Prostate gland (tissue), 2 donors: ENCODE results near the gene ITFG1. TPM values are rescaled to one million over a fixed set of nuclear protein-coding genes. Genes with fewer than 3 reads are reported as not detected.
"Not testable (repeated sequence)": the region's sequence is repeated elsewhere in the genome, so short reads cannot be mapped to it uniquely, and the experiment has no call there.

ENCODE experiments used
- DNase-seq: peaks from one replicate; pipeline ENCODE4 v3.0.0-alpha.2; 2019; ENCODE audit warnings: low spot score
- H3K27ac ChIP-seq, 2 donors: fragments of 200-600 bp; sonication (generic); 2 replicates each; pipeline ENCODE4 v1.5.1; 2017 to 2019
- H3K27me3 ChIP-seq: fragments of 200-600 bp; sonication (generic); replicated peaks from 2 replicates; pipeline ENCODE4 v1.5.1; 2019; ENCODE audit not compliant: insufficient read depth
- H3K36me3 ChIP-seq, 2 donors: fragments of 200-600 bp; sonication (generic); 1 replicate in 1 of 2; 2 replicates in 1 of 2; pipeline versions ENCODE4 v1.5.1 to v1.8.1; 2017 to 2019
- H3K4me1 ChIP-seq: fragments of 200-600 bp; sonication (generic); replicated peaks from 2 replicates; pipeline ENCODE4 v1.5.1; 2019
- H3K4me3 ChIP-seq, 2 donors: fragments of 200-600 bp; sonication (generic); 2 replicates each; pipeline ENCODE4 v1.5.1; 2017 to 2019
- H3K9me3 ChIP-seq: fragments of 200-600 bp; sonication (generic); 2 replicates; pipeline ENCODE4 v1.5.1; 2017
- POLR2A ChIP-seq: fragments of 450-650 bp; IDR thresholded peaks from one replicate; pipeline ENCODE4 v1.6.1; 2016; ENCODE audit warnings: antibody characterized with exemption, mild to moderate bottlenecking
- POLR2AphosphoS5 ChIP-seq: sonication (generic); formaldehyde crosslinking; IDR thresholded peaks from one replicate; pipeline ENCODE4 v1.6.1; 2017; ENCODE audit warnings: antibody characterized with exemption
- WGBS: methylation state at CpG from one replicate; pipeline ENCODE4 v1.1.5; 2018; 5-methylcytosine and 5-hydroxymethylcytosine counted together
- intact Hi-C: fragments of 100-400 bp; cut with DNase I; formaldehyde crosslinking; loops from one replicate; pipeline ENCODE4 v1.14.2; 2022
- total RNA-seq, 2 donors: library from RNA; depleted of rRNA; stranded (reverse); fragments of >200 nt; gene quantifications; one replicate each; pipeline ENCODE4 v1.1.0, GENCODE V29; 2016
- TF ChIP-seq, protein P1 (sequence below), 4 experiments: fragments of 200-600 bp in 2 of 4; fragments of 450-650 bp in 2 of 4; sonication (generic) in 2 of 4; IDR thresholded peaks; 1 replicate in 3 of 4; 2 replicates in 1 of 4; pipeline ENCODE4 v1.5.1; 2016 to 2019; ENCODE audit warnings: antibody characterized with exemption in 4 of 4, mild to moderate bottlenecking in 2 of 4, moderate library complexity in 2 of 4

ITFG1 gene
- total RNA-seq, 2 donors from 2014 or later = 49.1 to 104 TPM

DNA sequence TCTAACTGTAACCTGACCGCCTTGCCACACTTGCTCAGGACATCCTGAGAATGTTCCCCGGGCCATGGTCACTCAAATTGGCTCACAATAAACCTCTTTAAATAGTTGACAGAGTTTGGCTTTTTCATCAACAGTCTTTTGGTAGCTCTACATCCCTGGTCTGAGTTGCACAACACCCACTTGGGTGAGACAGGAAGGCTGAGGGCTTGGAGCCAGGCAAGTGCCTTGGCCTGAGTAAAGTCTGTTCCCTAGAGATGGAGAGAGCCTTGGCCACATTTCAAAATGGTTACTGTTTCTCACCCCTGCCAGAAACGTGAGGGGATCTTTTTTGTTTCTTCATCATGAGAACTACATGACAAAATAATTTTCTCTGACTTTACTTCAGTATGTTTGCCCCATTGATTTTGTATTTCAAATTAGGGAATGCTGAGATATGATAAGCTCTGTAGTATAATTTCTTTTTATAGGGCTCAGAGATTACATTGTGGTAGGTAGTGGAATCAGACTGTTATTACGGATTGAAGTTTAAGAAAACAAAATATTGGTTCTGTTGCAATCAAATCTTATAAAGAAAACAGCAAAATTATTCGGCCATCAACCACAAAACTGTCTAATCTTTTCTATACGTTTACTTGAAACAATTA lies 263.2 kb downstream of the ITFG1 start:
- no peak for TF ChIP-seq POLR2A
- no peak for TF ChIP-seq POLR2AphosphoS5
- TF ChIP-seq, protein P1, sequence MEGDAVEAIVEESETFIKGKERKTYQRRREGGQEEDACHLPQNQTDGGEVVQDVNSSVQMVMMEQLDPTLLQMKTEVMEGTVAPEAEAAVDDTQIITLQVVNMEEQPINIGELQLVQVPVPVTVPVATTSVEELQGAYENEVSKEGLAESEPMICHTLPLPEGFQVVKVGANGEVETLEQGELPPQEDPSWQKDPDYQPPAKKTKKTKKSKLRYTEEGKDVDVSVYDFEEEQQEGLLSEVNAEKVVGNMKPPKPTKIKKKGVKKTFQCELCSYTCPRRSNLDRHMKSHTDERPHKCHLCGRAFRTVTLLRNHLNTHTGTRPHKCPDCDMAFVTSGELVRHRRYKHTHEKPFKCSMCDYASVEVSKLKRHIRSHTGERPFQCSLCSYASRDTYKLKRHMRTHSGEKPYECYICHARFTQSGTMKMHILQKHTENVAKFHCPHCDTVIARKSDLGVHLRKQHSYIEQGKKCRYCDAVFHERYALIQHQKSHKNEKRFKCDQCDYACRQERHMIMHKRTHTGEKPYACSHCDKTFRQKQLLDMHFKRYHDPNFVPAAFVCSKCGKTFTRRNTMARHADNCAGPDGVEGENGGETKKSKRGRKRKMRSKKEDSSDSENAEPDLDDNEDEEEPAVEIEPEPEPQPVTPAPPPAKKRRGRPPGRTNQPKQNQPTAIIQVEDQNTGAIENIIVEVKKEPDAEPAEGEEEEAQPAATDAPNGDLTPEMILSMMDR (IDR thresholded peaks at IDR 0.05) = no peak
- 80% methylated on average over 6 of the region's 6 CpGs for WGBS
- no peaks in the 10 kb centered on the region for H3K36me3 ChIP-seq
- H3K4me3 ChIP-seq = no peak overlapping the region
- no peaks in the 10 kb centered on the region for H3K27me3 ChIP-seq
- H3K9me3 ChIP-seq = no peaks in the 10 kb centered on the region
- no peak for DNase-seq
- no peak overlapping the region for H3K27ac ChIP-seq
- intact Hi-C loops = no loop called here
- H3K4me1 ChIP-seq = no peaks in the 10 kb centered on the region

DNA sequence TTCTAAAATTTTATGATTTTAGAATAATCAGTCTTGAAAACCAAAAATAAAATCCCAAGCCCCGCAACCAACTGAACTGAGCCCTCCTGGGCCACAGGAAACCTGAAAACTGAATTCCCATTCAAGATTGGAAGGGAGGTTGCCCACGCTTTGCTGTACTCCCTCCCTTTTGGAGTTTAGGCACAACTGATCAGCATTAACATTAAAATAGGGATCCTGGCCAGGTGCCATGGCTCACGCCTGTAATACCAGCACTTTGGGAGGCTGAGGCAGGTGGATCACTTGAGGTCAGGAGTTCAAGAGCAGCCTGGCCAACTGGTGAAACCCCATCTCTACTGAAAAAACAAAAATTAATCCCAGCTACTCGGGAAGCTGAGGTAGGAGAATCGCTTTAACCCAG lies 264.4 kb downstream of the ITFG1 start:
- intact Hi-C loops = no loop called here
- Histone ChIP-seq H3K4me3 (no peak overlapping the region), H3K27me3 (no peaks in the 10 kb centered on the region), H3K36me3 (no peaks in the 10 kb centered on the region), H3K9me3 (no peaks in the 10 kb centered on the region), H3K27ac (no peak overlapping the region), H3K4me1 (no peaks in the 10 kb centered on the region)
- TF ChIP-seq, protein P1 (IDR thresholded peaks at IDR 0.05) = no peak
- no peak for TF ChIP-seq POLR2AphosphoS5
- TF ChIP-seq POLR2A = no peak
- WGBS = 92% methylated on average over 5 of the region's 5 CpGs
- no peak for DNase-seq

GRCh38 chr16:47182318-47182717 lies 278.5 kb downstream of the ITFG1 start:
- Histone ChIP-seq H3K4me1 (no peaks in the 10 kb centered on the region), H3K27ac (no peak overlapping the region), H3K27me3 (no peaks in the 10 kb centered on the region), H3K9me3 (no peaks in the 10 kb centered on the region), H3K4me3 (no peak overlapping the region), H3K36me3 (no peaks in the 10 kb centered on the region)
- intact Hi-C loops = no loop called here
- TF ChIP-seq POLR2A = no peak
- TF ChIP-seq POLR2AphosphoS5 = no peak
- TF ChIP-seq, protein P1 (IDR thresholded peaks at IDR 0.05) = no peak
- 95% methylated on average over 3 of the region's 3 CpGs for WGBS
- no peak for DNase-seq

- H3K4me3 ChIP-seq, H3K36me3 ChIP-seq, DNase-seq, H3K4me1 ChIP-seq, H3K27me3 ChIP-seq, H3K27ac ChIP-seq, H3K9me3 ChIP-seq, intact Hi-C loops: not testable (repeated sequence)
- WGBS = 97% methylated on average over 21 of the region's 31 CpGs
These were observed 279.8 kb downstream of the ITFG1 start for GRCh38 chr16:47181066-47181465.

DNA sequence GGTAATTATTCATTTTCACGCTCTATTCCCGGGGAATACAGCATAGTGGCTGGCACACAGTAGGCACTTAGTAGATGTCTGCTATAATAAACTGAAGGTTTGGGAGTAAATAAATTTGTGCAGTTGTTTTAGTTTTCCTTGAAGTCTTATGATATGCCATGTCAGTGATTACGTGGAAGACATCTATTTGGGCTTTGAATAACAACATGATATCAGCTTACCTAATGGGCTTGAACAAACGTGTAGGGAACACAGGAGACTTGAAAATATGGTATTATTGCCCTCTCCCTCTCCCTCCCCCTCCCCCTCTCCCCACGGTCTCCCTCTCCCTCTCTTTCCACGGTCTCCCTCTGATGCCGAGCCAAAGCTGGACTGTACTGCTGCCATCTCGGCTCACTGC lies 280.8 kb downstream of the ITFG1 start:
- intact Hi-C loops = no loop called here

More for the DNA sequence above, 280.8 kb downstream of the ITFG1 start:
- Histone ChIP-seq H3K36me3 (no peaks in the 10 kb centered on the region), H3K4me1 (no peaks in the 10 kb centered on the region), H3K4me3 (no peak overlapping the region), H3K27me3 (no peaks in the 10 kb centered on the region), H3K9me3 (no peaks in the 10 kb centered on the region), H3K27ac (no peak overlapping the region)
- TF ChIP-seq, protein P1 (IDR thresholded peaks at IDR 0.05) = no peak
- TF ChIP-seq POLR2AphosphoS5 (no peak), POLR2A (no peak)
- no peak for DNase-seq
- WGBS = 90% methylated on average over 8 of the region's 8 CpGs
